ENCODE data around the gene ZCCHC12.

ZCCHC12 gene

GRCh38 chrX:118823263-118824172 lies at the start of gene ZCCHC12:
ZCCHC12 (plus strand) TSS chrX:118823824; CDS start chrX:118825245, 1,421 bp downstream.
- DNase-seq (ENCODE audit: extremely low read depth, low read depth): no peak
- no peak for TF ChIP-seq CTCF (IDR thresholded peaks at IDR 0.05; ENCODE audit: low read depth, low read length)

GRCh38 chrX:118779581-118779980 lies 44.0 kb upstream of the ZCCHC12 start:
- no peak for TF ChIP-seq CTCF (IDR thresholded peaks at IDR 0.05; ENCODE audit: low read depth, low read length)

GRCh38 chrX:118780509-118780908 lies 43.1 kb upstream of the ZCCHC12 start:
- no peak for TF ChIP-seq CTCF (IDR thresholded peaks at IDR 0.05; ENCODE audit: low read depth, low read length)
- DNase-seq (ENCODE audit: extremely low read depth, low read depth): no peak

More at GRCh38 chrX:118779581-118779980, 44.0 kb upstream of the ZCCHC12 start:
- DNase-seq (ENCODE audit: extremely low read depth, low read depth): no peak

- TF ChIP-seq CTCF (IDR thresholded peaks at IDR 0.05; ENCODE audit: low read depth, low read length): no peak
- DNase-seq (ENCODE audit: extremely low read depth, low read depth): no peak
These were observed 42.7 kb upstream of the ZCCHC12 start for GRCh38 chrX:118780911-118781310.

GRCh38 chrX:118795528-118796280 lies 27.9 kb upstream of the ZCCHC12 start:
- DNase-seq (ENCODE audit: extremely low read depth, low read depth): no peak
- no peak for TF ChIP-seq CTCF (IDR thresholded peaks at IDR 0.05; ENCODE audit: low read depth, low read length)

- no peak for TF ChIP-seq CTCF (IDR thresholded peaks at IDR 0.05; ENCODE audit: low read depth, low read length)
- DNase-seq (ENCODE audit: extremely low read depth, low read depth): no peak
These were observed 20.8 kb upstream of the ZCCHC12 start for GRCh38 chrX:118802857-118803256.

Measured in AG09319 (cell line).